K562 (cell line): ENCODE results near the gene KMT2A. TPM values are rescaled to one million over a fixed set of nuclear protein-coding genes. Genes with fewer than 3 reads are reported as not detected.

Experiments
- HIVEP1 ChIP-seq: fragments of 250-450 bp; sonication (Bioruptor Pico); IDR thresholded peaks from 2 replicates; pipeline ENCODE4 v1.4.0; 2020; ENCODE audit warnings: mild to moderate bottlenecking
- MECOM ChIP-seq: fragments of 250-450 bp; sonication (Bioruptor Pico); IDR thresholded peaks from 2 replicates; pipeline ENCODE4 v1.8.0; 2022; ENCODE audit warnings: inconsistent platforms
- ZC3H11A ChIP-seq: IDR thresholded peaks from 2 replicates; pipeline ENCODE4 v1.6.1; 2012; ENCODE audit warnings: low read depth, low read length, improper control_type of control experiment
- ZFP30 ChIP-seq: fragments of 250-450 bp; sonication (Bioruptor Pico); IDR thresholded peaks from 2 replicates; pipeline ENCODE4 v1.8.0; 2022; ENCODE audit warnings: moderate library complexity, mild to moderate bottlenecking, inconsistent platforms, borderline replicate concordance
- ZNF318 ChIP-seq, 2 experiments: fragments of 450-650 bp; IDR thresholded peaks; 2 replicates each; pipeline ENCODE4 v1.6.1; 2016; ENCODE audit warnings: mild to moderate bottlenecking in 2 of 2, borderline replicate concordance in 1 of 2, low read depth in 1 of 2, moderate library complexity in 1 of 2
- polyA plus RNA-seq, 8 experiments: library from polyadenylated mRNA; depleted of rRNA in 4 of 8; stranded (reverse) in 5 of 8; unstranded in 3 of 8; fragments of >200 nt; fragmentation: Nextera tagmentation in 2 of 8; fragmentation: Illumina TruSeq in 1 of 8; extraction: Ambion mirVana in 2 of 8; extraction: Trizol in 1 of 8; gene quantifications; 2 replicates each; pipeline versions ENCODE4 v1.2.1 to v1.2.3, GENCODE V29; 2011 to 2014; ENCODE audit warnings: inconsistent platforms in 1 of 8, missing spikeins in 1 of 8
- total RNA-seq, 7 experiments: library from RNA; depleted of rRNA in 6 of 7; stranded (reverse); fragments of >200 nt in 6 of 7; fragmentation: Illumina TruSeq in 2 of 7; extraction: Trizol in 2 of 7; gene quantifications; 2 replicates each; pipeline versions ENCODE4 v1.2.1 to v1.2.3, GENCODE V29; 2011 to 2021; ENCODE audit warnings: low replicate concordance in 1 of 7
- TF ChIP-seq, protein P1 (sequence below): fragments of 450-650 bp; IDR thresholded peaks from 2 replicates; pipeline ENCODE4 v1.6.1; 2016; ENCODE audit warnings: mild to moderate bottlenecking, moderate library complexity

The KMT2A gene
- total and polyA plus RNA-seq, 9 of the 15 experiments (the other 6 are each of a cell fraction or from before 2014, with no cell fraction given), result 9.6 to 59.9 (median 32.6) TPM

GRCh38 chr11:118530683-118531596 lies 94.6 kb downstream of the KMT2A start, which contains the start of gene TMEM25 (continued):
- TF ChIP-seq, protein P1, sequence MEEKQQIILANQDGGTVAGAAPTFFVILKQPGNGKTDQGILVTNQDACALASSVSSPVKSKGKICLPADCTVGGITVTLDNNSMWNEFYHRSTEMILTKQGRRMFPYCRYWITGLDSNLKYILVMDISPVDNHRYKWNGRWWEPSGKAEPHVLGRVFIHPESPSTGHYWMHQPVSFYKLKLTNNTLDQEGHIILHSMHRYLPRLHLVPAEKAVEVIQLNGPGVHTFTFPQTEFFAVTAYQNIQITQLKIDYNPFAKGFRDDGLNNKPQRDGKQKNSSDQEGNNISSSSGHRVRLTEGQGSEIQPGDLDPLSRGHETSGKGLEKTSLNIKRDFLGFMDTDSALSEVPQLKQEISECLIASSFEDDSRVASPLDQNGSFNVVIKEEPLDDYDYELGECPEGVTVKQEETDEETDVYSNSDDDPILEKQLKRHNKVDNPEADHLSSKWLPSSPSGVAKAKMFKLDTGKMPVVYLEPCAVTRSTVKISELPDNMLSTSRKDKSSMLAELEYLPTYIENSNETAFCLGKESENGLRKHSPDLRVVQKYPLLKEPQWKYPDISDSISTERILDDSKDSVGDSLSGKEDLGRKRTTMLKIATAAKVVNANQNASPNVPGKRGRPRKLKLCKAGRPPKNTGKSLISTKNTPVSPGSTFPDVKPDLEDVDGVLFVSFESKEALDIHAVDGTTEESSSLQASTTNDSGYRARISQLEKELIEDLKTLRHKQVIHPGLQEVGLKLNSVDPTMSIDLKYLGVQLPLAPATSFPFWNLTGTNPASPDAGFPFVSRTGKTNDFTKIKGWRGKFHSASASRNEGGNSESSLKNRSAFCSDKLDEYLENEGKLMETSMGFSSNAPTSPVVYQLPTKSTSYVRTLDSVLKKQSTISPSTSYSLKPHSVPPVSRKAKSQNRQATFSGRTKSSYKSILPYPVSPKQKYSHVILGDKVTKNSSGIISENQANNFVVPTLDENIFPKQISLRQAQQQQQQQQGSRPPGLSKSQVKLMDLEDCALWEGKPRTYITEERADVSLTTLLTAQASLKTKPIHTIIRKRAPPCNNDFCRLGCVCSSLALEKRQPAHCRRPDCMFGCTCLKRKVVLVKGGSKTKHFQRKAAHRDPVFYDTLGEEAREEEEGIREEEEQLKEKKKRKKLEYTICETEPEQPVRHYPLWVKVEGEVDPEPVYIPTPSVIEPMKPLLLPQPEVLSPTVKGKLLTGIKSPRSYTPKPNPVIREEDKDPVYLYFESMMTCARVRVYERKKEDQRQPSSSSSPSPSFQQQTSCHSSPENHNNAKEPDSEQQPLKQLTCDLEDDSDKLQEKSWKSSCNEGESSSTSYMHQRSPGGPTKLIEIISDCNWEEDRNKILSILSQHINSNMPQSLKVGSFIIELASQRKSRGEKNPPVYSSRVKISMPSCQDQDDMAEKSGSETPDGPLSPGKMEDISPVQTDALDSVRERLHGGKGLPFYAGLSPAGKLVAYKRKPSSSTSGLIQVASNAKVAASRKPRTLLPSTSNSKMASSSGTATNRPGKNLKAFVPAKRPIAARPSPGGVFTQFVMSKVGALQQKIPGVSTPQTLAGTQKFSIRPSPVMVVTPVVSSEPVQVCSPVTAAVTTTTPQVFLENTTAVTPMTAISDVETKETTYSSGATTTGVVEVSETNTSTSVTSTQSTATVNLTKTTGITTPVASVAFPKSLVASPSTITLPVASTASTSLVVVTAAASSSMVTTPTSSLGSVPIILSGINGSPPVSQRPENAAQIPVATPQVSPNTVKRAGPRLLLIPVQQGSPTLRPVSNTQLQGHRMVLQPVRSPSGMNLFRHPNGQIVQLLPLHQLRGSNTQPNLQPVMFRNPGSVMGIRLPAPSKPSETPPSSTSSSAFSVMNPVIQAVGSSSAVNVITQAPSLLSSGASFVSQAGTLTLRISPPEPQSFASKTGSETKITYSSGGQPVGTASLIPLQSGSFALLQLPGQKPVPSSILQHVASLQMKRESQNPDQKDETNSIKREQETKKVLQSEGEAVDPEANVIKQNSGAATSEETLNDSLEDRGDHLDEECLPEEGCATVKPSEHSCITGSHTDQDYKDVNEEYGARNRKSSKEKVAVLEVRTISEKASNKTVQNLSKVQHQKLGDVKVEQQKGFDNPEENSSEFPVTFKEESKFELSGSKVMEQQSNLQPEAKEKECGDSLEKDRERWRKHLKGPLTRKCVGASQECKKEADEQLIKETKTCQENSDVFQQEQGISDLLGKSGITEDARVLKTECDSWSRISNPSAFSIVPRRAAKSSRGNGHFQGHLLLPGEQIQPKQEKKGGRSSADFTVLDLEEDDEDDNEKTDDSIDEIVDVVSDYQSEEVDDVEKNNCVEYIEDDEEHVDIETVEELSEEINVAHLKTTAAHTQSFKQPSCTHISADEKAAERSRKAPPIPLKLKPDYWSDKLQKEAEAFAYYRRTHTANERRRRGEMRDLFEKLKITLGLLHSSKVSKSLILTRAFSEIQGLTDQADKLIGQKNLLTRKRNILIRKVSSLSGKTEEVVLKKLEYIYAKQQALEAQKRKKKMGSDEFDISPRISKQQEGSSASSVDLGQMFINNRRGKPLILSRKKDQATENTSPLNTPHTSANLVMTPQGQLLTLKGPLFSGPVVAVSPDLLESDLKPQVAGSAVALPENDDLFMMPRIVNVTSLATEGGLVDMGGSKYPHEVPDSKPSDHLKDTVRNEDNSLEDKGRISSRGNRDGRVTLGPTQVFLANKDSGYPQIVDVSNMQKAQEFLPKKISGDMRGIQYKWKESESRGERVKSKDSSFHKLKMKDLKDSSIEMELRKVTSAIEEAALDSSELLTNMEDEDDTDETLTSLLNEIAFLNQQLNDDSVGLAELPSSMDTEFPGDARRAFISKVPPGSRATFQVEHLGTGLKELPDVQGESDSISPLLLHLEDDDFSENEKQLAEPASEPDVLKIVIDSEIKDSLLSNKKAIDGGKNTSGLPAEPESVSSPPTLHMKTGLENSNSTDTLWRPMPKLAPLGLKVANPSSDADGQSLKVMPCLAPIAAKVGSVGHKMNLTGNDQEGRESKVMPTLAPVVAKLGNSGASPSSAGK, result peak; percentile 79
- TF ChIP-seq MECOM (CRISPR knock-in tag) (0 out of 2 replicates have a peak, but pooled peaks have one; percentile 27), ZNF318 (IDR thresholded peaks at IDR 0.05; ENCODE audit: borderline replicate concordance in 1 of 2, low read depth in 1 of 2) (no peak), HIVEP1 (no peak), ZC3H11A (no peak), ZFP30 (CRISPR knock-in tag) (no peak)
